Measurements from ENCODE around the gene CCDC43. TPM values are rescaled to one million over a fixed set of nuclear protein-coding genes. Genes with fewer than 3 reads are reported as not detected.
"Not testable (repeated sequence)": the region's sequence is repeated elsewhere in the genome, so short reads cannot be mapped to it uniquely, and the experiment has no call there.

Gene CCDC43
- 28.4 TPM for total RNA-seq

- Histone ChIP-seq H3K4me1 (ENCODE audit: insufficient read depth, low read length) (peaks cover 22% of the 10 kb centered on the region), H3K9me3 (ENCODE audit: low read depth, low read length) (no peaks in the 10 kb centered on the region), H3K4me3 (ENCODE audit: low read length) (peak within 1 kb of the TSS; percentile 97), H3K27me3 (ENCODE audit: insufficient read depth, low read length) (no peaks in the 10 kb centered on the region)
Measured at GRCh38 chr17:44689477-44690217, at the start of gene CCDC43. Gene CCDC43 (minus strand): TSS chr17:44689776. CDS start chr17:44689753, 23 bp downstream.

- H3K4me3 ChIP-seq (ENCODE audit: low read length) = no peak overlapping the region
- no peaks in the 10 kb centered on the region for H3K27me3 ChIP-seq (ENCODE audit: insufficient read depth, low read length)
- H3K9me3 ChIP-seq (ENCODE audit: low read depth, low read length) = no peaks in the 10 kb centered on the region
- H3K4me1 ChIP-seq (ENCODE audit: insufficient read depth, low read length) = no peaks in the 10 kb centered on the region
Measured at GRCh38 chr17:44738214-44738906, 48.8 kb upstream of the CCDC43 start.

- Histone ChIP-seq H3K4me3 (ENCODE audit: low read length) (no peak overlapping the region), H3K9me3 (ENCODE audit: low read depth, low read length) (no peaks in the 10 kb centered on the region), H3K4me1 (ENCODE audit: insufficient read depth, low read length) (no peaks in the 10 kb centered on the region), H3K27me3 (ENCODE audit: insufficient read depth, low read length) (no peaks in the 10 kb centered on the region)
Measured at GRCh38 chr17:44736551-44737240, 47.1 kb upstream of the CCDC43 start.

- Histone ChIP-seq H3K4me3 (ENCODE audit: low read length) (no peak overlapping the region), H3K4me1 (ENCODE audit: insufficient read depth, low read length) (no peaks in the 10 kb centered on the region), H3K9me3 (ENCODE audit: low read depth, low read length) (no peaks in the 10 kb centered on the region), H3K27me3 (ENCODE audit: insufficient read depth, low read length) (no peaks in the 10 kb centered on the region)
Measured at GRCh38 chr17:44734272-44734671, 44.7 kb upstream of the CCDC43 start.

GRCh38 chr17:44733753-44734152 lies 44.2 kb upstream of the CCDC43 start:
- Histone ChIP-seq H3K27me3 (ENCODE audit: insufficient read depth, low read length) (no peaks in the 10 kb centered on the region), H3K9me3 (ENCODE audit: low read depth, low read length) (no peaks in the 10 kb centered on the region), H3K4me3 (ENCODE audit: low read length) (no peak overlapping the region), H3K4me1 (ENCODE audit: insufficient read depth, low read length) (no peaks in the 10 kb centered on the region)

- H3K4me1 ChIP-seq (ENCODE audit: insufficient read depth, low read length); H3K4me3 ChIP-seq (ENCODE audit: low read length); H3K27me3 ChIP-seq (ENCODE audit: insufficient read depth, low read length); H3K9me3 ChIP-seq (ENCODE audit: low read depth, low read length): not testable (repeated sequence)
Measured at GRCh38 chr17:44726121-44726520, 36.5 kb upstream of the CCDC43 start.

- Histone ChIP-seq H3K27me3 (ENCODE audit: insufficient read depth, low read length) (no peaks in the 10 kb centered on the region), H3K4me1 (ENCODE audit: insufficient read depth, low read length) (no peaks in the 10 kb centered on the region), H3K9me3 (ENCODE audit: low read depth, low read length) (no peaks in the 10 kb centered on the region), H3K4me3 (ENCODE audit: low read length) (no peak overlapping the region)
Measured at GRCh38 chr17:44722254-44722653, 32.7 kb upstream of the CCDC43 start.

GRCh38 chr17:44719444-44719843 lies 29.9 kb upstream of the CCDC43 start:
- Histone ChIP-seq H3K4me3 (ENCODE audit: low read length) (no peak overlapping the region), H3K27me3 (ENCODE audit: insufficient read depth, low read length) (no peaks in the 10 kb centered on the region), H3K4me1 (ENCODE audit: insufficient read depth, low read length) (no peaks in the 10 kb centered on the region), H3K9me3 (ENCODE audit: low read depth, low read length) (no peaks in the 10 kb centered on the region)

GRCh38 chr17:44708401-44709263 lies 19.1 kb upstream of the CCDC43 start, which contains the start of gene DBF4B:
Gene DBF4B (plus strand): TSS chr17:44708665. CDS start chr17:44708821, 156 bp downstream.
- Histone ChIP-seq H3K9me3 (ENCODE audit: low read depth, low read length) (no peaks in the 10 kb centered on the region), H3K4me3 (ENCODE audit: low read length) (peak within 1 kb of the TSS; percentile 93), H3K27me3 (ENCODE audit: insufficient read depth, low read length) (peaks cover 5% of the 10 kb centered on the region), H3K4me1 (ENCODE audit: insufficient read depth, low read length) (peaks cover 20% of the 10 kb centered on the region)

- H3K4me1 ChIP-seq (ENCODE audit: insufficient read depth, low read length) = peaks cover 20% of the 10 kb centered on the region
- H3K9me3 ChIP-seq (ENCODE audit: low read depth, low read length) = no peaks in the 10 kb centered on the region
- peak overlapping the region; percentile 93 for H3K4me3 ChIP-seq (ENCODE audit: low read length)
- H3K27me3 ChIP-seq (ENCODE audit: insufficient read depth, low read length) = peaks cover 5% of the 10 kb centered on the region
Measured at GRCh38 chr17:44707755-44708400, 18.3 kb upstream of the CCDC43 start.

- not testable (repeated sequence) for H3K4me3 ChIP-seq (ENCODE audit: low read length); H3K27me3 ChIP-seq (ENCODE audit: insufficient read depth, low read length); H3K9me3 ChIP-seq (ENCODE audit: low read depth, low read length); H3K4me1 ChIP-seq (ENCODE audit: insufficient read depth, low read length)
Measured at GRCh38 chr17:44700288-44700687, 10.7 kb upstream of the CCDC43 start.

GRCh38 chr17:44693609-44694008 lies 4.0 kb upstream of the CCDC43 start:
- Histone ChIP-seq H3K9me3 (ENCODE audit: low read depth, low read length) (no peaks in the 10 kb centered on the region), H3K4me1 (ENCODE audit: insufficient read depth, low read length) (peaks cover 16% of the 10 kb centered on the region), H3K4me3 (ENCODE audit: low read length) (no peak overlapping the region), H3K27me3 (ENCODE audit: insufficient read depth, low read length) (no peaks in the 10 kb centered on the region)

GRCh38 chr17:44690746-44691306 lies 1.2 kb upstream of the CCDC43 start:
- not testable (repeated sequence) for H3K27me3 ChIP-seq (ENCODE audit: insufficient read depth, low read length)

More at GRCh38 chr17:44690746-44691306, 1.2 kb upstream of the CCDC43 start:
- peaks cover 22% of the 10 kb centered on the region for H3K4me1 ChIP-seq (ENCODE audit: insufficient read depth, low read length)
- not testable (repeated sequence) for H3K9me3 ChIP-seq (ENCODE audit: low read depth, low read length); H3K4me3 ChIP-seq (ENCODE audit: low read length)

All from mononuclear cell (primary cell).